ENCODE results near the gene CREB3L1.

- TF ChIP-seq GATA1 (IDR thresholded peaks at IDR 0.05; ENCODE audit: low read depth, low read length) (no peak), POLR2A (IDR thresholded peaks at IDR 0.05; ENCODE audit: low read length) (no peak)
These were observed 24.0 kb upstream of the CREB3L1 start for GRCh38 chr11:46253258-46254132.

Data from erythroblast (primary cell).